Measurements from ENCODE around the gene R3HDM2. TPM values are rescaled to one million over a fixed set of nuclear protein-coding genes. Genes with fewer than 3 reads are reported as not detected.
A peak's percentile ranks its signal among the peaks of the same experiment; 100 is the strongest.
"Not testable (repeated sequence)": the region's sequence is repeated elsewhere in the genome, so short reads cannot be mapped to it uniquely, and the experiment has no call there.

R3HDM2 gene
- total RNA-seq, 1 experiment from 2014 or later, result 64.8 TPM

GRCh38 chr12:57323416-57323815 is 107.4 kb downstream of the R3HDM2 start:
- intact Hi-C loops (cut with micrococcal nuclease), result no loop called here
- CTCF ChIA-PET, result interaction anchor here (0.7 to 1.6 kb wide), 4 partner anchors 24 to 132 kb away, joined by 3 to 4 read pairs (median 3); partner anchors contain the start of gene INHBE
- no TSS peak for BruUV-seq (replicated peaks)
- DNase-seq (ENCODE audit: unreplicated experiment), result no peak
- H3K36me3 Mint-ChIP-seq (ENCODE audit: insufficient read depth, unreplicated experiment), result peaks cover 5% of the 10 kb centered on the region
- no peak for TF ChIP-seq CTCF (IDR thresholded peaks at IDR 0.05; ENCODE audit: unreplicated experiment)
- H3K4me1 Mint-ChIP-seq (ENCODE audit: insufficient read depth, unreplicated experiment), result no peaks in the 10 kb centered on the region
- no peaks in the 10 kb centered on the region for H3K9me3 Mint-ChIP-seq (ENCODE audit: unreplicated experiment)
- H3K4me3 Mint-ChIP-seq (ENCODE audit: unreplicated experiment), result no peak overlapping the region
- H3K27me3 Mint-ChIP-seq (ENCODE audit: insufficient read depth, unreplicated experiment), result no peaks in the 10 kb centered on the region
- POLR2A ChIA-PET, result interaction anchor here (0.8 kb wide), 1 partner anchor 44 kb away, joined by 3 read pairs; no protein-coding TSS in a partner anchor
- H3K27ac Mint-ChIP-seq (ENCODE audit: low read depth, unreplicated experiment), result no peak overlapping the region

DNA sequence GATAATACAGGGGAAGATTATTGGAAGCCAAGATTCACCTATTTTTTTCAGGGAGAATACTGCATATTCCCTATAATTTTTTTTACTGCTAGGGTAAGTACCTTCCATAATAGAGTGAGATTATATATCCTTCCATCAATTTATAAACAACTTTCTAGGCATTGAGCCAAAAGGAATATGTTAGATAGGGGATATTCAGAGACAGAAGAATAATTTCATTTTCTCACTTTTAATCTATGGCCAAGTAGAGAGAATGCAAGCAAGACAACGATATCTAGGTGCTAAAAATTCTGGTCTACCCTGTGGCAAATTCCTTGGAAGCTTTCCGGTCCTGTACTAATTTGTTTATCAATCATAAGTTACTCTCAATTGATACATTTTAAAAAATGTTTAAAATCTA is 110.2 kb downstream of the R3HDM2 start:
- ChIA-PET CTCF (interaction anchor here (2.3 kb wide), 1 partner anchor 132 kb away, joined by 6 read pairs; no protein-coding TSS in a partner anchor), POLR2A (interaction anchor here (0.7 to 0.8 kb wide), 2 partner anchors 14 to 455 kb away, joined by 3 to 5 read pairs; no protein-coding TSS in a partner anchor)
- no peaks in the 10 kb centered on the region for H3K27me3 Mint-ChIP-seq (ENCODE audit: insufficient read depth, unreplicated experiment)
- no TSS peak for BruUV-seq (replicated peaks)
- H3K27ac Mint-ChIP-seq (ENCODE audit: low read depth, unreplicated experiment), result no peak overlapping the region
- H3K36me3 Mint-ChIP-seq (ENCODE audit: insufficient read depth, unreplicated experiment), result peaks cover 5% of the 10 kb centered on the region
- no peak for DNase-seq (ENCODE audit: unreplicated experiment)
- H3K4me3 Mint-ChIP-seq (ENCODE audit: unreplicated experiment), result no peak overlapping the region
- H3K9me3 Mint-ChIP-seq (ENCODE audit: unreplicated experiment), result no peaks in the 10 kb centered on the region
- intact Hi-C loops (cut with micrococcal nuclease), result no loop called here
- H3K4me1 Mint-ChIP-seq (ENCODE audit: insufficient read depth, unreplicated experiment), result no peaks in the 10 kb centered on the region
- TF ChIP-seq CTCF (IDR thresholded peaks at IDR 0.05; ENCODE audit: unreplicated experiment), result no peak

DNA sequence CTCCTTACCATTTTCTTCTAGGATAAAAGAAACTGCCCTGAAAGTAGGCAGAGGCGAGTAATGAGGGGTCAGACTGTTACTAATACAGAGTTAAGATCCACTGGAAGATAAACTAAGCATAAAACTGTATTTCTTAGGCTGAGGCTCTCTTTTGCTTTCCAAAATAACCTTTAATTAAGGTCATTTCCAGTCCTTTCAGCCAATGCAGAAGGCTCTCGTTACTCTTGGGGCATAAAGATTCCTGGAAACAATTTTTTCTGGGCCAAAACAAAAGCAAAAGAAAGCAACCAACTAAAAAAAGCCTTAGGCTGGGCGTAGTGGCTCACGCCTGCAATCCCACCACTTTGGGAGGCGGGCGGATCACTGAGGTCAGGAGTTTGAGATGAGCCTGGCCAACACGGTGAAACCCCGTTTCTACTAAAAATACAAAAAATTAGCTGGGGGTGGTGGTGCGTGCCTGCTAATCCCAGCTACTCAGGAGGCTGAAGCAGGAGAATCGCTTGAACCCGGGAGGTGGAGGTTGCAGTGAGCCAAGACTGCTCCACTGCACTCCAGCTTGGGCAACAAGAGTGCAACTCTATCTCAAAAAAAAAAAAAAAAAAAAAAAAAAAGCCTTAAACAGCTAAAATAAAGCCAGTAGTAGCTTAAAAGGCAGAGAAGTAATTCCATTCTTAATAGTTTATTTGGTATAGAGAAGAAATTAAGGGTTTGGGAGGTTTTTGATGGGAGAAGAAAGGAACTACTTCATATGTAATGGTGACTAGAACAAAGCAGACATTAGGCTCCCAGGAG is 111.0 kb downstream of the R3HDM2 start:
- Mint-ChIP-seq H3K4me3 (ENCODE audit: unreplicated experiment) (no peak overlapping the region), H3K27me3 (ENCODE audit: insufficient read depth, unreplicated experiment) (no peaks in the 10 kb centered on the region), H3K9me3 (ENCODE audit: unreplicated experiment) (no peaks in the 10 kb centered on the region), H3K4me1 (ENCODE audit: insufficient read depth, unreplicated experiment) (no peaks in the 10 kb centered on the region), H3K27ac (ENCODE audit: low read depth, unreplicated experiment) (no peak overlapping the region), H3K36me3 (ENCODE audit: insufficient read depth, unreplicated experiment) (peaks cover 5% of the 10 kb centered on the region)
- ChIA-PET CTCF (interaction anchor here (0.6 to 2.3 kb wide), 5 partner anchors 12 to 136 kb away, joined by 3 to 7 read pairs (median 6); no protein-coding TSS in a partner anchor), POLR2A (interaction anchor here (0.9 to 1.0 kb wide), 2 partner anchors 110 to 132 kb away, joined by 3 to 4 read pairs; no protein-coding TSS in a partner anchor)
- no peak for TF ChIP-seq CTCF (IDR thresholded peaks at IDR 0.05; ENCODE audit: unreplicated experiment)
- DNase-seq (ENCODE audit: unreplicated experiment), result no peak
- no TSS peak for BruUV-seq (replicated peaks)
- intact Hi-C loops (cut with micrococcal nuclease), result no loop called here

GRCh38 chr12:57315681-57316080 is 115.2 kb downstream of the R3HDM2 start:
- no peaks in the 10 kb centered on the region for H3K4me1 Mint-ChIP-seq (ENCODE audit: insufficient read depth, unreplicated experiment)
- DNase-seq (ENCODE audit: unreplicated experiment), result peak; percentile 8
- no peak overlapping the region for H3K27ac Mint-ChIP-seq (ENCODE audit: low read depth, unreplicated experiment)
- ChIA-PET POLR2A (interaction anchor here (0.6 to 1.0 kb wide), 2 partner anchors 15 to 17 kb away, joined by 3 read pairs; no protein-coding TSS in a partner anchor), CTCF (interaction anchor here (0.6 to 1.3 kb wide), 5 partner anchors 8 to 814 kb away, joined by 3 to 6 read pairs (median 4); partner anchors contain the start of gene INHBE)
- peaks cover 6% of the 10 kb centered on the region for H3K36me3 Mint-ChIP-seq (ENCODE audit: insufficient read depth, unreplicated experiment)
- H3K27me3 Mint-ChIP-seq (ENCODE audit: insufficient read depth, unreplicated experiment), result no peaks in the 10 kb centered on the region
- no TSS peak for BruUV-seq (replicated peaks)
- intact Hi-C loops (cut with micrococcal nuclease), result no loop called here
- no peak for TF ChIP-seq CTCF (IDR thresholded peaks at IDR 0.05; ENCODE audit: unreplicated experiment)
- no peak overlapping the region for H3K4me3 Mint-ChIP-seq (ENCODE audit: unreplicated experiment)
- H3K9me3 Mint-ChIP-seq (ENCODE audit: unreplicated experiment), result no peaks in the 10 kb centered on the region

DNA sequence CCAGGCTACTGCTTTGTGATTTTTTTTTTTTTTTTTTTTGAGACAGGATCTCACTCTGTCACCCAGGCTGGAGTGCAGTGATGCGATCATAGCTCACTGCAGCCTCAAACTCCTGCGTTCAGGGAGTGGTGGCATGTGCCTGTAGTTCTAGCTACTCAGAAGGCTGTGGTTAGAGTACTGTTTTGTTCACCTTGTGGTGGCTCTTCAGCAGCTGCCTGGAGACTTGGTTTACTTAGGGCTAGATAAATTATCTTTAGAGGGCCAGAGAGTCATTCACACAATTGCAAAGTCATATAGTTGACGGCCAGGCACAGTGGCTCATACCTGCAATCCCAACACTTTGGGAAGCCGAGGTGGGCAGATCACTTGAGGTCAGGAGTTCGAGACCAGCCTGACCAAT is 118.6 kb downstream of the R3HDM2 start:
- POLR2A ChIA-PET; H3K27ac Mint-ChIP-seq (ENCODE audit: low read depth, unreplicated experiment); H3K9me3 Mint-ChIP-seq (ENCODE audit: unreplicated experiment); intact Hi-C loops (cut with micrococcal nuclease); H3K4me3 Mint-ChIP-seq (ENCODE audit: unreplicated experiment); DNase-seq (ENCODE audit: unreplicated experiment); BruUV-seq (replicated peaks); H3K27me3 Mint-ChIP-seq (ENCODE audit: insufficient read depth, unreplicated experiment): not testable (repeated sequence)
- CTCF ChIA-PET, result interaction anchor here (1.3 to 6.2 kb wide), 4 partner anchors 78 to 147 kb away, joined by 4 to 178 read pairs (median 7); partner anchors contain the start of genes GLI1 and INHBE
- H3K36me3 Mint-ChIP-seq (ENCODE audit: insufficient read depth, unreplicated experiment), result peaks cover 33% of the 10 kb centered on the region
- H3K4me1 Mint-ChIP-seq (ENCODE audit: insufficient read depth, unreplicated experiment), result peaks cover 13% of the 10 kb centered on the region
